HL-60 (cell line): ENCODE data around the gene NUFIP2.
"Not testable (repeated sequence)": the region's sequence is repeated elsewhere in the genome, so short reads cannot be mapped to it uniquely, and the experiment has no call there.

Source experiments
- DNase-seq, 2 experiments: peaks; one replicate each; pipeline ENCODE4 v3.0.0-alpha.2; 2010 to 2020; ENCODE audit warnings: low read depth in 1 of 2, low spot score in 1 of 2
- H3K27ac ChIP-seq: fragments of 250-450 bp; sonication (Bioruptor Pico); replicated peaks from 2 replicates; pipeline ENCODE4 v1.5.1; 2020; ENCODE audit warnings: mild to moderate bottlenecking, moderate library complexity
- H3K27me3 ChIP-seq: fragments of 250-450 bp; sonication (Bioruptor Pico); 2 replicates; pipeline ENCODE4 v1.5.1; 2021; ENCODE audit warnings: mild to moderate bottlenecking, moderate library complexity; ENCODE audit not compliant: insufficient read depth, poor library complexity, severe bottlenecking
- H3K4me3 ChIP-seq: replicated peaks from 2 replicates; pipeline ENCODE4 v1.5.1; 2011; ENCODE audit warnings: mild to moderate bottlenecking, control low read depth, low read length; ENCODE audit not compliant: insufficient read depth
- GABPA ChIP-seq: IDR thresholded peaks from 2 replicates; pipeline ENCODE4 v1.6.1; 2012; ENCODE audit warnings: low read depth
- POLR2AphosphoS5 ChIP-seq: IDR thresholded peaks from 2 replicates; pipeline ENCODE4 v1.6.1; 2012; ENCODE audit warnings: low read depth
- SPI1 ChIP-seq: IDR thresholded peaks from 2 replicates; pipeline ENCODE4 v1.6.1; 2012; ENCODE audit warnings: low read depth, mild to moderate bottlenecking, borderline replicate concordance
- TF ChIP-seq, protein P1 (sequence below): IDR thresholded peaks from 2 replicates; pipeline ENCODE4 v1.6.1; 2012; ENCODE audit warnings: low read depth; ENCODE audit not compliant: insufficient replicate concordance
- TF ChIP-seq, protein P2 (sequence below): IDR thresholded peaks from one replicate; pipeline ENCODE4 v1.5.1; 2011; ENCODE audit warnings: low read length, control low read depth, inconsistent platforms; ENCODE audit not compliant: insufficient read depth

Gene NUFIP2

DNA sequence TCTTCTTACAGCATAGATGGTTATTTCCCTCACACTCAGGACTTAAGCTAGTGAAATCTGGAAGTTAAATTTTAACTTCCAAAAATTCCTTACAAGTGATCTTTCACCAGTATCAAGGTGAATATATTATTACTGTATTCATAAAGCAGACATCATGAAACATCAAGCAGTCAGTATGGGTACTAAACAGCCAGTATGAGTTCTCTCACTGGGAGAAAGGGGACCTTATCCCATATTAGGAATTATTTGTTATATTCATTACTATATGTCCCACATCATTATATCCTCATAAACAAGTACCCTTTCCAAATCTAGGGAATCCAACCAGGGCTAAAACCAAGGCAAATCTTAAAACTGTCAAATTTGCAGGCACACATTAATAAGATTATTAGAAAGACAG is 15.3 kb downstream of the NUFIP2 start:
- no peak overlapping the region for H3K4me3 ChIP-seq

DNA sequence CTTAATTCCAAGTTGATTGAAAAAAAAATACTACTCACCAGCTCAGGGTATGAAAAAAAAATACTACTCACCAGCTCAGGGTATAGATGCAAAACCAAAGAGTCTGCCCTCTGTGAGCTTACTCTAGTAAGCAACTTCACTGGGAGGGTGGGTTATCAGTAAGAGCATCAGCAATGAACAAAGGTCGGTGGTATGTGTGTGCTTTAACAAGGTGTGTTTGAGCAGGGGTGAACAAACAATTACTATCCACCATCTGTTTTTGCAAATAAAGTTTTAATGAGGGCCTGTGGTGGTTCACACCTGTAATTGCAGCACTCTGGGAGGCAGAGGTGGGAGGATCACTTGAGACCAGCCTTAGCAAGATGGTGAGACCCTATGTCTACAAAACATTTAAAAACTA is 20.0 kb downstream of the NUFIP2 start:
- DNase-seq = no peak
- Histone ChIP-seq H3K4me3 (no peak overlapping the region), H3K27ac (no peak overlapping the region), H3K27me3 (no peaks in the 10 kb centered on the region)
- TF ChIP-seq, protein P1, sequence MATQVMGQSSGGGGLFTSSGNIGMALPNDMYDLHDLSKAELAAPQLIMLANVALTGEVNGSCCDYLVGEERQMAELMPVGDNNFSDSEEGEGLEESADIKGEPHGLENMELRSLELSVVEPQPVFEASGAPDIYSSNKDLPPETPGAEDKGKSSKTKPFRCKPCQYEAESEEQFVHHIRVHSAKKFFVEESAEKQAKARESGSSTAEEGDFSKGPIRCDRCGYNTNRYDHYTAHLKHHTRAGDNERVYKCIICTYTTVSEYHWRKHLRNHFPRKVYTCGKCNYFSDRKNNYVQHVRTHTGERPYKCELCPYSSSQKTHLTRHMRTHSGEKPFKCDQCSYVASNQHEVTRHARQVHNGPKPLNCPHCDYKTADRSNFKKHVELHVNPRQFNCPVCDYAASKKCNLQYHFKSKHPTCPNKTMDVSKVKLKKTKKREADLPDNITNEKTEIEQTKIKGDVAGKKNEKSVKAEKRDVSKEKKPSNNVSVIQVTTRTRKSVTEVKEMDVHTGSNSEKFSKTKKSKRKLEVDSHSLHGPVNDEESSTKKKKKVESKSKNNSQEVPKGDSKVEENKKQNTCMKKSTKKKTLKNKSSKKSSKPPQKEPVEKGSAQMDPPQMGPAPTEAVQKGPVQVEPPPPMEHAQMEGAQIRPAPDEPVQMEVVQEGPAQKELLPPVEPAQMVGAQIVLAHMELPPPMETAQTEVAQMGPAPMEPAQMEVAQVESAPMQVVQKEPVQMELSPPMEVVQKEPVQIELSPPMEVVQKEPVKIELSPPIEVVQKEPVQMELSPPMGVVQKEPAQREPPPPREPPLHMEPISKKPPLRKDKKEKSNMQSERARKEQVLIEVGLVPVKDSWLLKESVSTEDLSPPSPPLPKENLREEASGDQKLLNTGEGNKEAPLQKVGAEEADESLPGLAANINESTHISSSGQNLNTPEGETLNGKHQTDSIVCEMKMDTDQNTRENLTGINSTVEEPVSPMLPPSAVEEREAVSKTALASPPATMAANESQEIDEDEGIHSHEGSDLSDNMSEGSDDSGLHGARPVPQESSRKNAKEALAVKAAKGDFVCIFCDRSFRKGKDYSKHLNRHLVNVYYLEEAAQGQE = no peak
- TF ChIP-seq, protein P2, sequence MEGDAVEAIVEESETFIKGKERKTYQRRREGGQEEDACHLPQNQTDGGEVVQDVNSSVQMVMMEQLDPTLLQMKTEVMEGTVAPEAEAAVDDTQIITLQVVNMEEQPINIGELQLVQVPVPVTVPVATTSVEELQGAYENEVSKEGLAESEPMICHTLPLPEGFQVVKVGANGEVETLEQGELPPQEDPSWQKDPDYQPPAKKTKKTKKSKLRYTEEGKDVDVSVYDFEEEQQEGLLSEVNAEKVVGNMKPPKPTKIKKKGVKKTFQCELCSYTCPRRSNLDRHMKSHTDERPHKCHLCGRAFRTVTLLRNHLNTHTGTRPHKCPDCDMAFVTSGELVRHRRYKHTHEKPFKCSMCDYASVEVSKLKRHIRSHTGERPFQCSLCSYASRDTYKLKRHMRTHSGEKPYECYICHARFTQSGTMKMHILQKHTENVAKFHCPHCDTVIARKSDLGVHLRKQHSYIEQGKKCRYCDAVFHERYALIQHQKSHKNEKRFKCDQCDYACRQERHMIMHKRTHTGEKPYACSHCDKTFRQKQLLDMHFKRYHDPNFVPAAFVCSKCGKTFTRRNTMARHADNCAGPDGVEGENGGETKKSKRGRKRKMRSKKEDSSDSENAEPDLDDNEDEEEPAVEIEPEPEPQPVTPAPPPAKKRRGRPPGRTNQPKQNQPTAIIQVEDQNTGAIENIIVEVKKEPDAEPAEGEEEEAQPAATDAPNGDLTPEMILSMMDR = no peak
- no peak for TF ChIP-seq POLR2AphosphoS5
- TF ChIP-seq SPI1 = no peak
- no peak for TF ChIP-seq GABPA

More for the DNA sequence above, 15.3 kb downstream of the NUFIP2 start:
- no peak for DNase-seq
- Histone ChIP-seq H3K27me3 (no peaks in the 10 kb centered on the region), H3K27ac (no peak overlapping the region)
- TF ChIP-seq, protein P1 = no peak
- TF ChIP-seq POLR2AphosphoS5 (no peak), SPI1 (no peak), GABPA (no peak)
- TF ChIP-seq, protein P2 = no peak

DNA sequence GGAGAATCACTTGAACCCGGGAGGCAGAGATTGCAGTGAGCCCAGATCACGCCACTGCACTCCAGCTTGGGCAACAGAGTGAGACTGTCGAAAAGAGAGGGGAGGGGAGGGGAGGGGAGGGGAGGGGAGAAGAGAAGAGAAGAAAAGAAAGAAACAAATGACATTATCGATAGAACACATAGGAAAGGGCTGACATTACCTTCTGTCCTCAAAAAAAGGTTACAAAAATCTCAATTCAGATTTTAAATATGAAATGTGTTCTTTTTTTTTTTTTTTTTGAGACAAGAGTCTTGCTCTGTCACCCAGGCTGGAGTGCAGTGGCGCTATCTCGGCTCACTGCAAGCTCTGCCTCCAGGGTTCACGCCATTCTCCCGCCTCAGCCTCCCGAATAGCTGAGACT is 22.0 kb downstream of the NUFIP2 start:
- not testable (repeated sequence) for H3K4me3 ChIP-seq, H3K27ac ChIP-seq, DNase-seq, H3K27me3 ChIP-seq

DNA sequence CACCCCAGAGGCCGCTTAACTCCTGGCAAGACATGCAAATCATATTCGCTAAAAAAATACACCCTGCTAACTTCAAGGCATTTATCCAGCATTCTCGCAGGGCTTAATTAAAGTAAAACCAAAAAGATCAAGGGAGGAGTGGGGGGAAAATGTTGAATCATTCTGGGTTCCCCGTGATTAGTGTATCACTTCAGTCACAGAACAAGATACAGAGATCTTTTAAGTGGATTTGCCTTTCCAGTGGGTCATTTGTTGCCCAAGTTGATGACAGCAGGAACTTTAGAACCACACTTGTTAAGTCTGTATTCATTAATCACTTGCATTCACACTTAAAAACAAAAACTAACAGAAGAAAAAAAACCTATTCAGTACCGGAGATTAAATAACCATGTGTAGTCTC is 30.0 kb downstream of the NUFIP2 start:
- no peak for DNase-seq
- Histone ChIP-seq H3K4me3 (no peak overlapping the region), H3K27me3 (no peaks in the 10 kb centered on the region), H3K27ac (no peak overlapping the region)
- TF ChIP-seq, protein P2 = no peak
